H9 (cell line): ENCODE measurements around the gene DTYMK. TPM values are rescaled to one million over a fixed set of nuclear protein-coding genes. Genes with fewer than 3 reads are reported as not detected.

Experiments used
- DNase-seq: peaks from one replicate; pipeline ENCODE4 v3.0.0-alpha.2; 2017
- H2AFZ ChIP-seq: one replicate; pipeline ENCODE4 v1.6.1; 2013; ENCODE audit warnings: mild to moderate bottlenecking, low read length, control low read depth, moderate library complexity
- H2AK5ac ChIP-seq: 2 replicates; pipeline ENCODE4 v1.6.1; 2013; ENCODE audit warnings: low read length, control low read depth, mixed read lengths; ENCODE audit not compliant: insufficient read length
- H2BK120ac ChIP-seq: one replicate; pipeline ENCODE4 v1.6.1; 2013; ENCODE audit warnings: low read depth, mild to moderate bottlenecking, low read length, control low read depth, inconsistent platforms; ENCODE audit not compliant: poor library complexity, severe bottlenecking
- H2BK12ac ChIP-seq: 2 replicates; pipeline ENCODE4 v1.6.1; 2013; ENCODE audit warnings: low read length, control low read depth, mixed read lengths, low read depth; ENCODE audit not compliant: insufficient read length
- H2BK15ac ChIP-seq: 2 replicates; pipeline ENCODE4 v1.6.1; 2013; ENCODE audit warnings: low read depth, low read length, control low read depth
- H2BK20ac ChIP-seq: one replicate; pipeline ENCODE4 v1.6.1; 2013; ENCODE audit warnings: low read depth, mild to moderate bottlenecking, low read length, control low read depth, inconsistent platforms; ENCODE audit not compliant: poor library complexity, severe bottlenecking
- H2BK5ac ChIP-seq: 2 replicates; pipeline ENCODE4 v1.6.1; 2013; ENCODE audit warnings: low read length, control low read depth, mixed read lengths; ENCODE audit not compliant: insufficient read length
- H3K14ac ChIP-seq: 2 replicates; pipeline ENCODE4 v1.6.1; 2013; ENCODE audit warnings: low read length, control low read depth; ENCODE audit not compliant: insufficient read depth
- H3K18ac ChIP-seq: 2 replicates; pipeline ENCODE4 v1.6.1; 2013; ENCODE audit warnings: low read depth, mild to moderate bottlenecking, mixed read lengths, low read length, control low read depth; ENCODE audit not compliant: insufficient read length
- H3K23ac ChIP-seq: 2 replicates; pipeline ENCODE4 v1.6.1; 2013; ENCODE audit warnings: low read length, control low read depth, mixed read lengths, low read depth; ENCODE audit not compliant: insufficient read length
- H3K23me2 ChIP-seq: 2 replicates; pipeline ENCODE4 v1.6.1; 2013; ENCODE audit warnings: low read depth, mild to moderate bottlenecking, mixed read lengths, low read length, control low read depth; ENCODE audit not compliant: insufficient read length, poor library complexity, severe bottlenecking
- H3K27ac ChIP-seq: 2 replicates; pipeline ENCODE4 v1.5.1; 2013; ENCODE audit warnings: low read length, control low read depth, mixed read lengths, low read depth; ENCODE audit not compliant: insufficient read length
- H3K27me3 ChIP-seq: 2 replicates; pipeline ENCODE4 v1.6.1; 2013; ENCODE audit warnings: low read length, control low read depth, inconsistent platforms; ENCODE audit not compliant: insufficient read depth
- H3K4ac ChIP-seq: 2 replicates; pipeline ENCODE4 v1.6.1; 2013; ENCODE audit warnings: low read depth, mild to moderate bottlenecking, control low read depth, inconsistent platforms, low read length, moderate library complexity
- H3K4me1 ChIP-seq: 2 replicates; pipeline ENCODE4 v1.6.1; 2013; ENCODE audit warnings: low read length, control low read depth, inconsistent platforms; ENCODE audit not compliant: insufficient read depth
- H3K4me2 ChIP-seq: 2 replicates; pipeline ENCODE4 v1.6.1; 2013; ENCODE audit warnings: low read length, control low read depth, mixed read lengths; ENCODE audit not compliant: insufficient read length, insufficient read depth
- H3K56ac ChIP-seq: 2 replicates; pipeline ENCODE4 v1.6.1; 2013; ENCODE audit warnings: low read depth, mild to moderate bottlenecking, mixed read lengths, low read length, control low read depth; ENCODE audit not compliant: insufficient read length
- H3K79me1 ChIP-seq: 2 replicates; pipeline ENCODE4 v1.6.1; 2013; ENCODE audit warnings: low read depth, mild to moderate bottlenecking, moderate library complexity, low read length, control low read depth, inconsistent platforms; ENCODE audit not compliant: insufficient read depth, poor library complexity, severe bottlenecking
- H3K79me2 ChIP-seq: 2 replicates; pipeline ENCODE4 v1.6.1; 2013; ENCODE audit warnings: low read length, control low read depth, inconsistent platforms; ENCODE audit not compliant: insufficient read depth
- H3K9ac ChIP-seq: 2 replicates; pipeline ENCODE4 v1.6.1; 2013; ENCODE audit warnings: low read length, control low read depth, mixed read lengths; ENCODE audit not compliant: insufficient read length; ENCODE audit errors: extremely low read depth
- H3K9me3 ChIP-seq: one replicate; pipeline ENCODE4 v1.6.1; 2013; ENCODE audit warnings: low read depth, low read length, inconsistent platforms; ENCODE audit not compliant: control insufficient read depth
- H3T11ph ChIP-seq: one replicate; pipeline ENCODE4 v1.6.1; 2013; ENCODE audit warnings: mild to moderate bottlenecking, low read length, control low read depth, inconsistent platforms
- H4K20me1 ChIP-seq: one replicate; pipeline ENCODE4 v1.6.1; 2013; ENCODE audit not compliant: control insufficient read depth, insufficient read length, insufficient read depth
- H4K5ac ChIP-seq: 2 replicates; pipeline ENCODE4 v1.6.1; 2013; ENCODE audit warnings: low read depth, mild to moderate bottlenecking, mixed read lengths, low read length, control low read depth; ENCODE audit not compliant: insufficient read length
- H4K8ac ChIP-seq: replicated peaks from 2 replicates; pipeline ENCODE4 v1.6.1; 2013; ENCODE audit warnings: low read length, control low read depth, mixed read lengths, low read depth; ENCODE audit not compliant: insufficient read length
- H4K91ac ChIP-seq: 2 replicates; pipeline ENCODE4 v1.6.1; 2013; ENCODE audit warnings: low read depth, mild to moderate bottlenecking, moderate library complexity, mixed read lengths, low read length, control low read depth; ENCODE audit not compliant: insufficient read length
- H3K27ac Mint-ChIP-seq, 3 experiments: 2 replicates in 2 of 3; 3 replicates in 1 of 3; pipeline ENCODE4 v1.8.0; 2020 to 2021; ENCODE audit warnings: mixed read lengths in 3 of 3, mild to moderate bottlenecking in 1 of 3, moderate library complexity in 1 of 3
- H3K27me3 Mint-ChIP-seq: 2 replicates; pipeline ENCODE4 v1.8.0; 2021; ENCODE audit warnings: low read depth, mild to moderate bottlenecking, moderate library complexity, mixed read lengths
- H3K36me3 Mint-ChIP-seq, 3 experiments: 2 replicates in 2 of 3; 3 replicates in 1 of 3; pipeline ENCODE4 v1.8.0; 2020 to 2021; ENCODE audit warnings: low read depth in 3 of 3, mixed read lengths in 3 of 3; ENCODE audit not compliant: insufficient read depth in 1 of 3
- H3K4me1 Mint-ChIP-seq, 2 experiments: 2 replicates each; pipeline ENCODE4 v1.8.0; 2020; ENCODE audit warnings: mixed read lengths in 2 of 2
- H3K4me3 Mint-ChIP-seq, 2 experiments: 2 replicates in 1 of 2; 3 replicates in 1 of 2; pipeline ENCODE4 v1.8.0; 2020 to 2021; ENCODE audit warnings: mild to moderate bottlenecking in 2 of 2, mixed read lengths in 2 of 2, moderate library complexity in 1 of 2
- H3K9me3 Mint-ChIP-seq, 2 experiments: 2 replicates in 1 of 2; 3 replicates in 1 of 2; pipeline ENCODE4 v1.8.0; 2020; ENCODE audit warnings: mild to moderate bottlenecking in 2 of 2, mixed read lengths in 2 of 2, moderate library complexity in 1 of 2
- CTCF ChIP-seq: fragments of 200-600 bp; sonication (generic); conservative IDR thresholded peaks from 3 replicates; pipeline ENCODE4 v1.8.0; 2021; ENCODE audit warnings: antibody characterized with exemption, mild to moderate bottlenecking
- WGBS: extraction: QIAGEN DNeasy Blood & Tissue Kit; methylation state at CpG from one replicate; pipeline ENCODE4 v1.1.7; 2013; ENCODE audit warnings: missing lambda C conversion rate, low lambda C conversion rate, mixed read lengths; ENCODE audit not compliant: insufficient read length; ENCODE audit errors: extremely low coverage; 5-methylcytosine and 5-hydroxymethylcytosine counted together
- total RNA-seq: library from RNA; stranded (reverse); gene quantifications from 2 replicates; pipeline ENCODE4 v1.2.1, GENCODE V29; 2021

DTYMK gene
- total RNA-seq, 1 experiment from 2014 or later = 76.0 TPM

GRCh38 chr2:241653210-241653750 is 33.3 kb downstream of the DTYMK start:
- no peak overlapping the region for H2BK20ac ChIP-seq
- H3K56ac ChIP-seq = no peak overlapping the region
- H3K79me1 ChIP-seq = peaks cover 8% of the 10 kb centered on the region
- H2BK120ac ChIP-seq = no peak overlapping the region
- H3K27ac Mint-ChIP-seq = no peak overlapping the region
- H3K79me2 ChIP-seq = peaks cover 10% of the 10 kb centered on the region; the same call in 1 of the 2 replicates
- no peaks in the 10 kb centered on the region for H3K9me3 Mint-ChIP-seq
- peaks cover 4% of the 10 kb centered on the region; the same call in 1 of the 2 replicates for H3K4me1 ChIP-seq
- no peak overlapping the region for H4K8ac ChIP-seq
- no peak overlapping the region for H3K4me3 Mint-ChIP-seq
- no peaks in the 10 kb centered on the region for H3K27me3 Mint-ChIP-seq
- no peaks in the 10 kb centered on the region for H3K27me3 ChIP-seq
- no peak overlapping the region for H3K9ac ChIP-seq
- no peak overlapping the region for H4K91ac ChIP-seq
- TF ChIP-seq CTCF = no peak
- no peak for DNase-seq
- no peak overlapping the region for H3K23ac ChIP-seq
- no peaks in the 10 kb centered on the region for H4K20me1 ChIP-seq
- no peak overlapping the region for H3K4ac ChIP-seq
- no peak overlapping the region for H3K18ac ChIP-seq
- no peak overlapping the region for H2BK5ac ChIP-seq
- H2AK5ac ChIP-seq = no peak overlapping the region
- H3K9me3 ChIP-seq = no peaks in the 10 kb centered on the region
- no peak overlapping the region for H4K5ac ChIP-seq
- no peak overlapping the region for H3K4me2 ChIP-seq
- peaks cover 30 to 67% (median 60%) of the 10 kb centered on the region in 3 experiments for H3K36me3 Mint-ChIP-seq
- no peak overlapping the region for H3K27ac ChIP-seq
- no peak overlapping the region for H3K14ac ChIP-seq
- WGBS = no CpG with 5 or more reads among the region's 13 CpGs
- no peak overlapping the region for H2BK12ac ChIP-seq
- no peak overlapping the region for H2BK15ac ChIP-seq
- no peak overlapping the region for H3T11ph ChIP-seq
- H3K4me1 Mint-ChIP-seq = peaks cover 17 to 22% of the 10 kb centered on the region in 2 experiments
- no peak overlapping the region for H2AFZ ChIP-seq
- H3K23me2 ChIP-seq = no peaks in the 10 kb centered on the region
